Fibroblast of the conjunctiva (primary cell): ENCODE measurements around the gene SLC66A3.

Experiments
- DNase-seq: peaks from one replicate; pipeline ENCODE4 v3.0.0-alpha.2; 2010; ENCODE audit warnings: low read depth

SLC66A3 gene

DNA sequence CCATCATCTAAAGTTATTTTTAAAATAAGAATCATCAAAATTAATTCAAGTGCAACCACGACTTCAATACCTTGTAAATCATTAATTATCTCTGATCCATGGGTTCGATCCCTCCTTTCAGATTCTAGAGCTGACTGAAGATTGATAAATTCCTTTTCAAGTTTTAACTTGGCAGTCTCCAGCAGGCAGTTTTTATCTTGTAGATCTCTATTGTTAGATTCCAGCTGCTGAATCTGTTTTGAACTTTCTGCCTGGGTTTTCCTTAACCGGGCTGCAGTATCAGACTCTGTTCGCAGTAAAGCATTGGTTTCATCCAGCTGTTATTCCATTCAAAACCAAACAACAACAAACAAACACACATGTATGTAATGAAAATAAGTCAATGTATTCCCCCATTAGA lies 59.5 kb downstream of the SLC66A3 start:
- DNase-seq: no peak

DNA sequence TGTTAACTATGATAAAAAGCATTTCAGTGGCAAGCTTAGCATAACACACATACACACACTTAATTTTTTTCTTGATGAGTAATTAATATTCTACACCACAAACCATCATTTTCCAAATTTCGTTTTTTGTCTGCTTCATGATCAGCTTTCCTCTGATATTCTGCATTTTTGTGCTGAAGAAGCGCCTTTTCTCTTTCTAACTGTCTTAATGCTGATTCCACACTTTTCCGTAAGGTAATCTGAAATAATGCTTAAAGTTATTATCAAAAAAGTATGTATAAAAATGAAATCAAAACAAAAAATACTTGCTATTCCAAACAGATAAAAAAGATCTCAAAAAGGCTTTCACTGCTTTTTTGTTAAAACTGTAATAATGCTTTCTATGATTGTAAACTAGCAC lies 60.1 kb downstream of the SLC66A3 start:
- no peak for DNase-seq

DNA sequence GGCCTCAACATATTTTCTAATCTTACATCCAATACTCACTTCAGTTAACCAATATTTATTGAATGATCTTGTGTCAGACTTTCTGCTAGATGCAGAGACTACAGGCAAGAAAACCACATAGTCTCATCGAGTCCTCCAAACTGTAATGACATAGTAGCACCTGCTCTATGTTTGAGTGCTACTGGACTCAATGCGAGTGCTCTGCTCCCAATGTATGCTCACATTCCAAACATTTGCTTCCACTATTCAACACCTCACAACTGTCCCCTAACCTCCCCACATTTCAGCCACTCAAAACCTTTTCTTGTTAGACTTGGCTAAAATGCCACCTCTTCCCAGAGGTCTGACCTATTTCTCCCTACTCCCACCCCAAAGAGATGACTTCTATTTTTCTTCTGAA lies 65.2 kb downstream of the SLC66A3 start:
- no peak for DNase-seq

DNA sequence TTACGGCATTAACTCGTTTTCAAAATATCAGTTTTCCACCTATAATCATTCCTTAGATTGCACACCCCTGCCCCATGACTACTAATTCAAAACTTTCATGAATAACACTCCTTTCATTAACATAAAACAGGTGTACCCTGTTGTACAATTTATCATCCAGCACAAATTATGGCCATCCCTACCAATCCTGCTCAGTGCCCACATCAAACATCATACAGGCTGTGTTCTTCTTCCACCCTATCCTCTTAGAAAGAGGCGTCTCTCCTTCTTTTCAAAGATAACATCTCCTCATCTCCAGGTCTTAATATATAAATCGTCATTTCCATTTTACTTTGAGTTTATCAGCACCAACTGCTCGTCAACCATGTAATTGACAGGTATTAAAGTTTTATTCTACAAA lies 67.6 kb downstream of the SLC66A3 start:
- no peak for DNase-seq

DNA sequence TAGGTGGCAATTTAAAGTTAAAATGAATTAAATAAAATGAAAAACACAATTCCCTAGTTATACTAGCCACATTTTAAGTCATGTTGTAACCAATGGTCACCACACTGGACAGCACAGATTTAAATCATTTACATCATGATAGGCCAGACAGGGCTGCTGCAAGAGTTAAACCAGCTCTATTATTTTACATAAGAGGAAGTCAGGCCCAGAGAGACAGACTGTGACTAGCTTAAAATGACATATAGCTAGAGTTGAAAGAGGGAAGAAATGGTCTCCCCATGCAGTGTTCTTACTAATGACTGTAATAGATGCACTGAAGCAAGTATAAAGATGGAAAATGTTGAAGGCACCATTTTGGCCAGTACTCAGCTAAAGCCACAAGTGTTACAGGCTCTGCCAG lies 69.6 kb downstream of the SLC66A3 start:
- no peak for DNase-seq

DNA sequence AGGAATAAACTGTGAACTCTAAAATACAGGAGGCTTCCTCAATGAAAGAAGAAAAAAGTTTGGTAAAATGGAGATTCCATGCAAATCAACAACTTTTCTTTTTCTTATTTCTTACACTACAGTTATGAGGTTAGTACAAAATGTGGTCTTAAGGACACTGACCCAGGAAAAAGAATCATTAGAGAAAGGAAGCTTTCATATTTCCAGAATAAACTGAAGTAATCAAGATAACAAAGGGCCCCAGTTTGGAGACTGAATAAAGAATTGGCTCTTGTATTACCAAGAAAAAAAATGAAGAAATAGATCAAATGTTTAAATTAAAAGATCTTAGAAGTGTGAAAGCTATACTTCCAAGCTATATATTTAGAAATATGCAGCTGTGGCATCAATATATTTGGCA lies 72.3 kb downstream of the SLC66A3 start:
- DNase-seq: no peak
